Tibial artery (tissue), 4 donors: Measurements from ENCODE around the gene TMEM253.

Source experiments
- DNase-seq, 2 donors: peaks; one replicate each; pipeline ENCODE4 v3.0.0-alpha.2; 2019
- H3K27ac ChIP-seq, 2 donors: fragments of 200-600 bp; sonication (generic) in 1 of 2; 1 replicate in 1 of 2; 2 replicates in 1 of 2; pipeline ENCODE4 v1.5.1; 2018 to 2019; ENCODE audit warnings: mild to moderate bottlenecking in 1 of 2
- H3K27me3 ChIP-seq, 2 donors: fragments of 200-600 bp; sonication (generic) in 1 of 2; one replicate each; pipeline versions ENCODE4 v1.5.1 to v1.6.0; 2016 to 2019
- H3K36me3 ChIP-seq, 3 donors: fragments of 200-600 bp; sonication (generic) in 2 of 3; one replicate each; pipeline ENCODE4 v1.5.1; 2016 to 2019; ENCODE audit warnings: mild to moderate bottlenecking in 2 of 3
- H3K4me1 ChIP-seq, 4 donors: fragments of 200-600 bp; sonication (generic) in 2 of 4; 1 replicate in 3 of 4; 2 replicates in 1 of 4; pipeline ENCODE4 v1.5.1; 2016 to 2019
- H3K4me3 ChIP-seq, 2 donors: fragments of 200-600 bp; sonication (generic) in 1 of 2; 1 replicate in 1 of 2; 2 replicates in 1 of 2; pipeline ENCODE4 v1.5.1; 2018 to 2019; ENCODE audit warnings: mild to moderate bottlenecking in 2 of 2
- H3K9me3 ChIP-seq, 3 donors: fragments of 200-600 bp; sonication (generic) in 1 of 3; one replicate each; pipeline ENCODE4 v1.5.1; 2016 to 2019
- CTCF ChIP-seq, 2 experiments: fragments of 200-600 bp in 1 of 2; fragments of 450-650 bp in 1 of 2; IDR thresholded peaks; one replicate each; pipeline ENCODE4 v1.5.1; 2017 to 2019; ENCODE audit warnings: antibody characterized with exemption in 2 of 2, mild to moderate bottlenecking in 1 of 2, moderate library complexity in 1 of 2
- intact Hi-C: fragments of 100-400 bp; cut with DNase I; formaldehyde crosslinking; loops from one replicate; pipeline ENCODE4 v1.15.0; 2023; ENCODE audit warnings: low total_unique reads

The TMEM253 gene

GRCh38 chr14:21078726-21079125 lies 22.1 kb upstream of the TMEM253 start:
- Histone ChIP-seq H3K4me3 (no peak overlapping the region), H3K27me3 (no peaks in the 10 kb centered on the region), H3K36me3 (peaks cover 55 to 100% (median 93%) of the 10 kb centered on the region in 3 donors), H3K9me3 (no peaks in the 10 kb centered on the region), H3K27ac (no peak overlapping the region), H3K4me1 (no peaks in the 10 kb centered on the region)
- TF ChIP-seq CTCF (IDR thresholded peaks at IDR 0.05), result no peak
- no peak for DNase-seq
- intact Hi-C loops, result no loop called here

- no peak for TF ChIP-seq CTCF (IDR thresholded peaks at IDR 0.05)
- no peak for DNase-seq
- Histone ChIP-seq H3K27me3 (no peaks in the 10 kb centered on the region), H3K36me3 (peaks cover 63 to 97% (median 91%) of the 10 kb centered on the region in 3 donors), H3K9me3 (no peaks in the 10 kb centered on the region), H3K4me1 (no peaks in the 10 kb centered on the region), H3K4me3 (no peak overlapping the region), H3K27ac (no peak overlapping the region)
- intact Hi-C loops, result no loop called here
These were observed 19.2 kb upstream of the TMEM253 start for GRCh38 chr14:21081521-21082142.

GRCh38 chr14:21083565-21084325 lies 17.1 kb upstream of the TMEM253 start:
- peaks cover 0 to 8% (median 0%) of the 10 kb centered on the region in 4 donors for H3K4me1 ChIP-seq
- no peak for TF ChIP-seq CTCF (IDR thresholded peaks at IDR 0.05)
- intact Hi-C loops, result no loop called here
- H3K9me3 ChIP-seq, result no peaks in the 10 kb centered on the region
- peaks cover 53 to 94% (median 70%) of the 10 kb centered on the region in 3 donors for H3K36me3 ChIP-seq
- no peak overlapping the region for H3K27ac ChIP-seq
- H3K4me3 ChIP-seq, result no peak overlapping the region
- H3K27me3 ChIP-seq, result no peaks in the 10 kb centered on the region
- DNase-seq, result no peak

GRCh38 chr14:21084396-21084795 lies 16.5 kb upstream of the TMEM253 start:
- no peaks in the 10 kb centered on the region for H3K9me3 ChIP-seq
- no peak for TF ChIP-seq CTCF (IDR thresholded peaks at IDR 0.05)
- H3K4me1 ChIP-seq, result peaks cover 0 to 8% (median 0%) of the 10 kb centered on the region in 4 donors
- H3K4me3 ChIP-seq, result no peak overlapping the region
- no peaks in the 10 kb centered on the region for H3K27me3 ChIP-seq
- H3K27ac ChIP-seq, result no peak overlapping the region
- intact Hi-C loops, result no loop called here
- DNase-seq, result no peak
- H3K36me3 ChIP-seq, result peaks cover 46 to 94% (median 68%) of the 10 kb centered on the region in 3 donors

GRCh38 chr14:21084998-21085853 lies 15.6 kb upstream of the TMEM253 start:
- TF ChIP-seq CTCF (IDR thresholded peaks at IDR 0.05), result no peak
- Histone ChIP-seq H3K4me3 (no peak overlapping the region), H3K27ac (no peak overlapping the region), H3K36me3 (peaks cover 44 to 94% (median 60%) of the 10 kb centered on the region in 3 donors), H3K27me3 (no peaks in the 10 kb centered on the region), H3K4me1 (peaks cover 0 to 8% (median 0%) of the 10 kb centered on the region in 4 donors), H3K9me3 (no peaks in the 10 kb centered on the region)
- intact Hi-C loops, result no loop called here
- peak in 1 of 2 donors; percentile 47 for DNase-seq
